Smooth muscle cell (in vitro differentiated cells): ENCODE data around the gene VRTN. TPM values are rescaled to one million over a fixed set of nuclear protein-coding genes. Genes with fewer than 3 reads are reported as not detected.

Source experiments
- DNase-seq: peaks from one replicate; lab custom pipeline; 2025; ENCODE audit not compliant: unreplicated experiment; lab: John Stamatoyannopoulos, UW
- H2AFZ ChIP-seq: fragments of 200-600 bp; sonication (generic); 2 replicates; pipeline ENCODE4 v1.6.0; 2016; ENCODE audit warnings: antibody characterized with exemption, low read depth, mild to moderate bottlenecking
- H3F3A ChIP-seq: fragments of 200-600 bp; sonication (generic); 2 replicates; pipeline ENCODE4 v1.6.0; 2017; ENCODE audit warnings: antibody characterized with exemption, low read depth
- H3K27ac ChIP-seq: fragments of 200-600 bp; sonication (generic); 2 replicates; pipeline ENCODE4 v1.5.1; 2016; ENCODE audit warnings: low read depth, mild to moderate bottlenecking
- H3K27me3 ChIP-seq: fragments of 200-600 bp; sonication (generic); 2 replicates; pipeline ENCODE4 v1.6.1; 2016; ENCODE audit warnings: low read depth, mild to moderate bottlenecking
- H3K36me3 ChIP-seq: fragments of 200-600 bp; sonication (generic); 2 replicates; pipeline ENCODE4 v1.5.1; 2016; ENCODE audit warnings: low read depth
- H3K4me1 ChIP-seq: fragments of 200-600 bp; sonication (generic); 2 replicates; pipeline ENCODE4 v1.5.1; 2016; ENCODE audit warnings: low read depth
- H3K4me2 ChIP-seq: fragments of 200-600 bp; sonication (generic); 2 replicates; pipeline ENCODE4 v1.6.0; 2016; ENCODE audit warnings: mild to moderate bottlenecking
- H3K4me3 ChIP-seq: fragments of 200-600 bp; sonication (generic); 2 replicates; pipeline ENCODE4 v1.5.1; 2016; ENCODE audit warnings: mild to moderate bottlenecking
- H3K79me2 ChIP-seq: fragments of 200-600 bp; sonication (generic); 2 replicates; pipeline ENCODE4 v1.6.0; 2016; ENCODE audit warnings: low read depth, mild to moderate bottlenecking
- H3K9ac ChIP-seq: fragments of 200-600 bp; sonication (generic); 2 replicates; pipeline ENCODE4 v1.6.0; 2016; ENCODE audit warnings: low read depth
- H3K9me3 ChIP-seq: fragments of 200-600 bp; sonication (generic); replicated peaks from 2 replicates; pipeline ENCODE4 v1.5.1; 2016; ENCODE audit warnings: low read depth
- H4K20me1 ChIP-seq: fragments of 200-600 bp; sonication (generic); 2 replicates; pipeline ENCODE4 v1.6.0; 2016; ENCODE audit warnings: low read depth
- CTCF ChIP-seq: fragments of 200-600 bp; sonication (generic); IDR thresholded peaks from 2 replicates; pipeline ENCODE4 v1.5.1; 2017; ENCODE audit warnings: borderline replicate concordance, mild to moderate bottlenecking, antibody characterized with exemption; ENCODE audit not compliant: insufficient read depth, poor library complexity, severe bottlenecking
- WGBS: methylation state at CpG from one replicate; pipeline ENCODE4 v1.1.7; 2016; ENCODE audit warnings: low lambda C conversion rate; 5-methylcytosine and 5-hydroxymethylcytosine counted together
- polyA plus RNA-seq: library from polyadenylated mRNA; unstranded; fragments of >200 nt; fragmentation: Nextera tagmentation; extraction: Ambion mirVana; gene quantifications from 2 replicates; pipeline ENCODE4 v1.2.1, GENCODE V29; 2016
- total RNA-seq: library from RNA; depleted of rRNA; stranded (reverse); fragments of >200 nt; gene quantifications from 2 replicates; pipeline ENCODE4 v1.2.3, GENCODE V29; 2014

Gene VRTN
- total and polyA plus RNA-seq, 2 experiments from 2014 or later = not detected

GRCh38 chr14:74350928-74351323 is 2.7 kb downstream of the VRTN start:
- WGBS = 0% methylated on average over 1 of the region's 1 CpG

GRCh38 chr14:74356892-74357575 is 8.8 kb downstream of the VRTN start:
- Histone ChIP-seq H3K27me3 (no peaks in the 10 kb centered on the region), H3K4me2 (no peak overlapping the region), H3K4me3 (no peak overlapping the region), H3F3A (no peaks in the 10 kb centered on the region), H3K27ac (no peak overlapping the region), H2AFZ (no peak overlapping the region), H3K36me3 (no peaks in the 10 kb centered on the region), H3K9ac (no peak overlapping the region), H3K4me1 (no peaks in the 10 kb centered on the region), H3K9me3 (no peaks in the 10 kb centered on the region), H4K20me1 (no peaks in the 10 kb centered on the region), H3K79me2 (no peaks in the 10 kb centered on the region)
- WGBS = 94% methylated on average over 32 of the region's 32 CpGs
- DNase-seq = no peak
- no peak for TF ChIP-seq CTCF

More at GRCh38 chr14:74350928-74351323, 2.7 kb downstream of the VRTN start:
- no peak for TF ChIP-seq CTCF
- H3K36me3 ChIP-seq = no peaks in the 10 kb centered on the region
- no peak overlapping the region for H3K4me3 ChIP-seq
- no peaks in the 10 kb centered on the region for H3F3A ChIP-seq
- H2AFZ ChIP-seq = no peak overlapping the region
- DNase-seq = no peak
- H3K4me2 ChIP-seq = no peak overlapping the region
- no peak overlapping the region for H3K9ac ChIP-seq
- H3K27me3 ChIP-seq = peaks cover 54% of the 10 kb centered on the region
- H3K27ac ChIP-seq = no peak overlapping the region
- H3K4me1 ChIP-seq = peaks cover 39% of the 10 kb centered on the region
- no peaks in the 10 kb centered on the region for H4K20me1 ChIP-seq
- H3K9me3 ChIP-seq = no peaks in the 10 kb centered on the region
- H3K79me2 ChIP-seq = no peaks in the 10 kb centered on the region

- H3K4me1 ChIP-seq = no peaks in the 10 kb centered on the region
- WGBS = 97% methylated on average over 19 of the region's 19 CpGs
- no peaks in the 10 kb centered on the region for H3K27me3 ChIP-seq
- DNase-seq = no peak
- H3K36me3 ChIP-seq = no peaks in the 10 kb centered on the region
- H3K79me2 ChIP-seq = no peaks in the 10 kb centered on the region
- H2AFZ ChIP-seq = no peak overlapping the region
- H4K20me1 ChIP-seq = no peaks in the 10 kb centered on the region
- no peak overlapping the region for H3K27ac ChIP-seq
- H3K9me3 ChIP-seq = no peaks in the 10 kb centered on the region
- H3K4me3 ChIP-seq = no peak overlapping the region
- H3K9ac ChIP-seq = no peak overlapping the region
- no peaks in the 10 kb centered on the region for H3F3A ChIP-seq
- TF ChIP-seq CTCF = no peak
- no peak overlapping the region for H3K4me2 ChIP-seq
Observed at GRCh38 chr14:74357585-74357984, 9.3 kb downstream of the VRTN start.
